Tibial artery (tissue), 4 donors: ENCODE data around the gene CPNE4.
"Not testable (repeated sequence)": the region's sequence is repeated elsewhere in the genome, so short reads cannot be mapped to it uniquely, and the experiment has no call there.

Source experiments
- DNase-seq, 2 donors: peaks; one replicate each; pipeline ENCODE4 v3.0.0-alpha.2; 2019
- H3K27ac ChIP-seq, 2 donors: fragments of 200-600 bp; sonication (generic) in 1 of 2; 1 replicate in 1 of 2; 2 replicates in 1 of 2; pipeline ENCODE4 v1.5.1; 2018 to 2019; ENCODE audit warnings: mild to moderate bottlenecking in 1 of 2
- H3K27me3 ChIP-seq, 2 donors: fragments of 200-600 bp; sonication (generic) in 1 of 2; one replicate each; pipeline versions ENCODE4 v1.5.1 to v1.6.0; 2016 to 2019
- H3K36me3 ChIP-seq, 3 donors: fragments of 200-600 bp; sonication (generic) in 2 of 3; one replicate each; pipeline ENCODE4 v1.5.1; 2016 to 2019; ENCODE audit warnings: mild to moderate bottlenecking in 2 of 3
- H3K4me1 ChIP-seq, 4 donors: fragments of 200-600 bp; sonication (generic) in 2 of 4; 1 replicate in 3 of 4; 2 replicates in 1 of 4; pipeline ENCODE4 v1.5.1; 2016 to 2019
- H3K4me3 ChIP-seq, 2 donors: fragments of 200-600 bp; sonication (generic) in 1 of 2; 1 replicate in 1 of 2; 2 replicates in 1 of 2; pipeline ENCODE4 v1.5.1; 2018 to 2019; ENCODE audit warnings: mild to moderate bottlenecking in 2 of 2
- H3K9me3 ChIP-seq, 3 donors: fragments of 200-600 bp; sonication (generic) in 1 of 3; one replicate each; pipeline ENCODE4 v1.5.1; 2016 to 2019
- CTCF ChIP-seq, 2 experiments: fragments of 200-600 bp in 1 of 2; fragments of 450-650 bp in 1 of 2; IDR thresholded peaks; one replicate each; pipeline ENCODE4 v1.5.1; 2017 to 2019; ENCODE audit warnings: antibody characterized with exemption in 2 of 2, mild to moderate bottlenecking in 1 of 2, moderate library complexity in 1 of 2
- intact Hi-C: fragments of 100-400 bp; cut with DNase I; formaldehyde crosslinking; loops from one replicate; pipeline ENCODE4 v1.15.0; 2023; ENCODE audit warnings: low total_unique reads

Gene CPNE4

DNA sequence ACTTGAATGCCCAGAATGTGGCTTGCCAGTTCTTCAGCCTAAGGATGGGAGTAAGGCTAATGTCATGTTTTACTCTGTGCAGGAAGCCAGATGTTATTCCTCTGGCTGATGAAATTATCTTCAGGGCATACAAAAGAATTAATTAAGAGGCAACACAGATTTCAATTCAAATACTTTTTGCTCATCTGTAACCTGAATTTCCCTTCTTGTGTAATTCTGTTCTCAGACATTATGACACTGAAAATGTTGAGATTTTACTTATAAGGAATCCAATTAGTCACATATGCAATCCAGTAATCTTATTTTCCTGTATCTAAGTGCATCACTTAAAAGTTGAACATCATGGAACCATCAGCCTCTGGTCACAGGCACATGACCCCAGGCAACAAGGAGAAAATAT lies 136.5 kb downstream of the CPNE4 start:
- TF ChIP-seq CTCF (IDR thresholded peaks at IDR 0.05) = no peak
- Histone ChIP-seq H3K4me3 (no peak overlapping the region), H3K4me1 (no peaks in the 10 kb centered on the region), H3K27me3 (no peaks in the 10 kb centered on the region), H3K9me3 (no peaks in the 10 kb centered on the region), H3K36me3 (no peaks in the 10 kb centered on the region), H3K27ac (no peak overlapping the region)
- intact Hi-C loops = no loop called here
- no peak for DNase-seq

GRCh38 chr3:131896285-131896684 lies 138.5 kb downstream of the CPNE4 start:
- H3K4me3 ChIP-seq = no peak overlapping the region
- H3K36me3 ChIP-seq = no peaks in the 10 kb centered on the region
- H3K27me3 ChIP-seq = no peaks in the 10 kb centered on the region
- intact Hi-C loops = no loop called here
- H3K27ac ChIP-seq = no peak overlapping the region
- no peaks in the 10 kb centered on the region for H3K4me1 ChIP-seq
- TF ChIP-seq CTCF (IDR thresholded peaks at IDR 0.05) = no peak
- peaks cover 0 to 6% (median 6%) of the 10 kb centered on the region in 3 donors for H3K9me3 ChIP-seq
- no peak for DNase-seq

DNA sequence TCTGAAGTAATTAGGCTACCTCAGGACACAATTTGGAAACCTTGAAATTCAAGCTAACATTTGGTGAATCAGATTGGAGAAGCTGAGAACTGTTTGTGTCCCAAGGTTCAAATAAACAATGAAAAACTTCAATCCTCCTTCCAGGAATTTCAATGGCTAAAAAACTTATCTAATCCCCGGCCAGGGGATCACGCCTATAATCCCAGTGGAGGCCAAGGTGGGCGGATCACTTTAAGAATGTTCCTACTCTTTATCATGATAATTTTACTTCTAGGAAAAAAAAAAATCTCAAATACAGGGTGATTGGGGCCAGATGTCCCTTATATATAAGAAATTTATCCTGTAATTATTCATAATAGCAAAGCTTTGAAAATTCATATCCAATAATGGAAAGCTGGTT lies 139.0 kb downstream of the CPNE4 start:
- H3K36me3 ChIP-seq = no peaks in the 10 kb centered on the region
- no peaks in the 10 kb centered on the region for H3K4me1 ChIP-seq
- no peak overlapping the region for H3K4me3 ChIP-seq
- intact Hi-C loops = no loop called here
- no peak overlapping the region for H3K27ac ChIP-seq
- DNase-seq = no peak
- no peak for TF ChIP-seq CTCF (IDR thresholded peaks at IDR 0.05)
- peaks cover 0 to 6% (median 6%) of the 10 kb centered on the region in 3 donors for H3K9me3 ChIP-seq
- H3K27me3 ChIP-seq = no peaks in the 10 kb centered on the region

DNA sequence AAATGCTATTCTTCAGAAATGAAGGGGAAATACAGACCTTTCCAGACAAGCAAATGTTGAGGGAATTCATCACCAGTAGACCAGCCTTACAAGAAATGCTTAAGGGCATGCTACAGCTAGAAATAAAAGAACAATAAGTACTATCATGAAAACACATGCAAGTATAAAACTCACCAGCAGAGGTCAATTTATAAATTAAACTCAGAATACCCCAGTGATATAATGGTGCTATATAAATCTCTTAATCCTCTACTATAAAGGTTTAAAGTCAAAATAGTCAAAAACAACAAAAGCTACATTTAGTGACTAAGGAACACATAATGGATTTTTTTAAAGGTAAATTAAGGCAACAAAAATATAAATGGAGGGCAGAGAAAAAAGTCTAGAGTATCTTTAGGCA lies 142.5 kb downstream of the CPNE4 start:
- no peaks in the 10 kb centered on the region for H3K36me3 ChIP-seq
- H3K4me3 ChIP-seq = no peak overlapping the region
- no peak for DNase-seq
- H3K4me1 ChIP-seq = no peaks in the 10 kb centered on the region
- TF ChIP-seq CTCF (IDR thresholded peaks at IDR 0.05) = no peak
- no peak overlapping the region for H3K27ac ChIP-seq
- peaks cover 0 to 6% (median 6%) of the 10 kb centered on the region in 3 donors for H3K9me3 ChIP-seq
- intact Hi-C loops = no loop called here
- H3K27me3 ChIP-seq = no peaks in the 10 kb centered on the region

- H3K27ac ChIP-seq, intact Hi-C loops, DNase-seq, H3K27me3 ChIP-seq, H3K36me3 ChIP-seq, H3K4me1 ChIP-seq, H3K9me3 ChIP-seq, H3K4me3 ChIP-seq: not testable (repeated sequence)
Observed at GRCh38 chr3:131885871-131886270, 148.9 kb downstream of the CPNE4 start.

GRCh38 chr3:131883711-131884407 lies 151.0 kb downstream of the CPNE4 start:
- intact Hi-C loops = no loop called here
- Histone ChIP-seq H3K27me3 (no peaks in the 10 kb centered on the region), H3K4me1 (no peaks in the 10 kb centered on the region), H3K36me3 (no peaks in the 10 kb centered on the region), H3K9me3 (no peaks in the 10 kb centered on the region), H3K4me3 (no peak overlapping the region), H3K27ac (no peak overlapping the region)
- DNase-seq = no peak
- TF ChIP-seq CTCF (IDR thresholded peaks at IDR 0.05) = no peak
